WTC11 (cell line): ENCODE data around the gene ZFYVE16. TPM values are rescaled to one million over a fixed set of nuclear protein-coding genes. Genes with fewer than 3 reads are reported as not detected.

Experiments
- ATAC-seq: fragments of 200-7000 bp; cut with Tn5 transposase; 2 replicates; pipeline ENCODE4 v1.10.0; 2021; ENCODE audit warnings: mild to moderate bottlenecking, moderate library complexity
- Bru-seq: library from RNA; stranded (reverse); fragments of 400-500 nt; gene quantifications from one replicate; lab custom pipeline; 2021; lab: Mats Ljungman, UMichigan
- CTCF ChIA-PET: fragments of 300-600 bp; sonication (Branson Sonifier 250); formaldehyde crosslinking; loops from one replicate; lab custom pipeline; 2021; ENCODE audit warnings: antibody characterized with exemption; lab: Charles Lee
- POLR2A ChIA-PET: fragments of 350-600 bp; sonication (Branson Sonifier 250); formaldehyde crosslinking; loops from one replicate; lab custom pipeline; 2021; ENCODE audit warnings: antibody characterized with exemption; lab: Charles Lee
- DNase-seq: peaks from one replicate; pipeline ENCODE4 v3.0.0; 2021; ENCODE audit warnings: low spot score
- H3K27ac Mint-ChIP-seq: 2 replicates; pipeline ENCODE4 v1.8.0; 2021; ENCODE audit warnings: mixed read lengths
- H3K27me3 Mint-ChIP-seq: 2 replicates; pipeline ENCODE4 v1.8.0; 2021; ENCODE audit warnings: low read depth, mild to moderate bottlenecking, moderate library complexity, mixed read lengths
- H3K36me3 Mint-ChIP-seq: 2 replicates; pipeline ENCODE4 v1.8.0; 2021; ENCODE audit warnings: mixed read lengths
- H3K4me1 Mint-ChIP-seq: 2 replicates; pipeline ENCODE4 v1.8.0; 2022; ENCODE audit warnings: mixed read lengths
- H3K4me3 Mint-ChIP-seq: 2 replicates; pipeline ENCODE4 v1.8.0; 2021; ENCODE audit warnings: mild to moderate bottlenecking, moderate library complexity, mixed read lengths
- H3K9me3 Mint-ChIP-seq: 2 replicates; pipeline ENCODE4 v1.8.0; 2021; ENCODE audit warnings: mixed read lengths
- ARID4B ChIP-seq: sonication (generic); formaldehyde crosslinking; IDR thresholded peaks from 2 replicates; pipeline ENCODE4 v1.8.0; 2023; ENCODE audit warnings: missing genetic modification reagents, mild to moderate bottlenecking, borderline replicate concordance
- ATF2 ChIP-seq: sonication (generic); formaldehyde crosslinking; IDR thresholded peaks from 2 replicates; pipeline ENCODE4 v1.8.1; 2022; ENCODE audit warnings: low read depth, missing genetic modification reagents, borderline replicate concordance
- CDX4 ChIP-seq: fragments of 250-450 bp; sonication (Bioruptor Pico); IDR thresholded peaks from 2 replicates; pipeline ENCODE4 v1.9.0; 2021; ENCODE audit warnings: moderate library complexity, mild to moderate bottlenecking, inconsistent platforms, borderline replicate concordance
- CREB1 ChIP-seq: sonication (generic); formaldehyde crosslinking; IDR thresholded peaks from 2 replicates; pipeline ENCODE4 v1.8.0; 2023; ENCODE audit warnings: mild to moderate bottlenecking, missing genetic modification reagents
- E2F4 ChIP-seq: sonication (generic); formaldehyde crosslinking; IDR thresholded peaks from 2 replicates; pipeline ENCODE4 v1.8.1; 2022; ENCODE audit warnings: low read depth, mild to moderate bottlenecking, moderate library complexity, missing genetic modification reagents, borderline replicate concordance
- ETV6 ChIP-seq: sonication (generic); formaldehyde crosslinking; IDR thresholded peaks from 2 replicates; pipeline ENCODE4 v1.8.1; 2022; ENCODE audit warnings: mild to moderate bottlenecking, missing genetic modification reagents
- FOXP1 ChIP-seq: sonication (generic); formaldehyde crosslinking; IDR thresholded peaks from 2 replicates; pipeline ENCODE4 v1.8.0; 2022; ENCODE audit warnings: missing genetic modification reagents, mild to moderate bottlenecking, moderate library complexity, borderline replicate concordance
- GTF2I ChIP-seq: fragments of 250-450 bp; sonication (Bioruptor Pico); conservative IDR thresholded peaks from 2 replicates; pipeline ENCODE4 v1.4.0; 2021; ENCODE audit warnings: mild to moderate bottlenecking
- IRF1 ChIP-seq: sonication (generic); formaldehyde crosslinking; IDR thresholded peaks from 2 replicates; pipeline ENCODE4 v1.8.0; 2023; ENCODE audit warnings: missing genetic modification reagents
- JAZF1 ChIP-seq: fragments of 250-450 bp; sonication (Bioruptor Pico); IDR thresholded peaks from 2 replicates; pipeline ENCODE4 v1.9.0; 2021; ENCODE audit warnings: moderate library complexity, mild to moderate bottlenecking, inconsistent platforms
- MAX ChIP-seq: sonication (generic); formaldehyde crosslinking; IDR thresholded peaks from 2 replicates; pipeline ENCODE4 v1.8.0; 2022; ENCODE audit warnings: mild to moderate bottlenecking, missing genetic modification reagents
- MYBL2 ChIP-seq: sonication (generic); formaldehyde crosslinking; IDR thresholded peaks from 2 replicates; pipeline ENCODE4 v1.8.1; 2023; ENCODE audit warnings: mild to moderate bottlenecking, moderate library complexity, missing genetic modification reagents
- NFE2L1 ChIP-seq: sonication (generic); formaldehyde crosslinking; IDR thresholded peaks from 2 replicates; pipeline ENCODE4 v1.8.1; 2023; ENCODE audit warnings: missing genetic modification reagents
- NFYB ChIP-seq: sonication (generic); formaldehyde crosslinking; conservative IDR thresholded peaks from 2 replicates; pipeline ENCODE4 v1.8.0; 2022; ENCODE audit warnings: low read depth, missing genetic modification reagents
- NR3C1 ChIP-seq: sonication (generic); formaldehyde crosslinking; conservative IDR thresholded peaks from 2 replicates; pipeline ENCODE4 v1.8.1; 2023; ENCODE audit warnings: low read depth, mild to moderate bottlenecking, missing genetic modification reagents
- RELA ChIP-seq: sonication (generic); formaldehyde crosslinking; IDR thresholded peaks from 2 replicates; pipeline ENCODE4 v1.8.1; 2022; ENCODE audit warnings: missing genetic modification reagents, mild to moderate bottlenecking, borderline replicate concordance
- SMAD3 ChIP-seq: sonication (generic); formaldehyde crosslinking; IDR thresholded peaks from 2 replicates; pipeline ENCODE4 v1.8.0; 2022; ENCODE audit warnings: missing genetic modification reagents, mild to moderate bottlenecking, borderline replicate concordance
- TEAD1 ChIP-seq: sonication (generic); formaldehyde crosslinking; IDR thresholded peaks from 2 replicates; pipeline ENCODE4 v1.8.0; 2022; ENCODE audit warnings: mild to moderate bottlenecking, missing genetic modification reagents
- ZNF121 ChIP-seq: sonication (generic); formaldehyde crosslinking; IDR thresholded peaks from 2 replicates; pipeline ENCODE4 v1.8.0; 2023; ENCODE audit warnings: missing genetic modification reagents
- ZNF317 ChIP-seq: sonication (generic); formaldehyde crosslinking; IDR thresholded peaks from 2 replicates; pipeline ENCODE4 v1.8.1; 2023; ENCODE audit warnings: low read depth, mild to moderate bottlenecking, moderate library complexity, missing genetic modification reagents, borderline replicate concordance
- ZNF512 ChIP-seq: sonication (generic); formaldehyde crosslinking; IDR thresholded peaks from 2 replicates; pipeline ENCODE4 v1.8.1; 2022; ENCODE audit warnings: missing genetic modification reagents, borderline replicate concordance
- ZNF671 ChIP-seq: fragments of 250-450 bp; sonication (Bioruptor Pico); IDR thresholded peaks from 2 replicates; pipeline ENCODE4 v1.8.0; 2021; ENCODE audit warnings: mild to moderate bottlenecking
- ZSCAN18 ChIP-seq: fragments of 250-450 bp; sonication (Bioruptor Pico); IDR thresholded peaks from 2 replicates; pipeline ENCODE4 v2.1.2; 2022; ENCODE audit warnings: mild to moderate bottlenecking, moderate library complexity
- long read RNA-seq, 3 experiments: library from RNA in 1 of 3; library from capped mRNA in 1 of 3; library from polyadenylated mRNA in 1 of 3; unstranded in 2 of 3; stranded (forward) in 1 of 3; transcript quantifications; one replicate each; pipeline ENCODE4 v2.0.0, GENCODE V29; 2021
- total RNA-seq: library from RNA; stranded (reverse); gene quantifications from 3 replicates; pipeline ENCODE4 v1.2.3, GENCODE V29; 2021

The ZFYVE16 gene
- total RNA-seq (25.3 to 35.1 TPM (median 32.5 TPM) in 3 replicates), Bru-seq, nascent RNA (percentile 82 among the genes with signal in this experiment)
- long read RNA-seq, experiment 1, full-length matches to known transcripts = 20 of 55 reads
- long read RNA-seq, experiment 1, partial matches to known transcripts = 12 of 55 reads
- long read RNA-seq, experiment 1, other reads (novel, unspliced or antisense) = 23 of 55 reads
- long read RNA-seq, experiment 2, full-length matches to known transcripts = 4 of 31 reads
- long read RNA-seq, experiment 2, partial matches to known transcripts = 23 of 31 reads
- long read RNA-seq, experiment 2, other reads (novel, unspliced or antisense) = 4 of 31 reads
- long read RNA-seq, experiment 3, partial matches to known transcripts = 1 of 1 reads
- long read RNA-seq, experiment 3, other reads (novel, unspliced or antisense) = 0 of 1 reads

- H3K4me1 Mint-ChIP-seq = peaks cover 11% of the 10 kb centered on the region
- peak; percentile 94 for ATAC-seq
- ChIA-PET POLR2A (interaction anchor here (0.7 to 1.0 kb wide), 5 partner anchors 19 to 247 kb away, joined by 3 to 4 read pairs (median 3); partner anchors contain the start of gene ANKRD34B), CTCF (interaction anchor here (0.5 to 3.5 kb wide), 7 partner anchors 19 to 436 kb away, joined by 3 to 18 read pairs (median 3); no protein-coding TSS in a partner anchor)
- H3K9me3 Mint-ChIP-seq = no peaks in the 10 kb centered on the region
- H3K27me3 Mint-ChIP-seq = no peaks in the 10 kb centered on the region
- H3K36me3 Mint-ChIP-seq = peaks cover 11% of the 10 kb centered on the region
- DNase-seq = peak; percentile 98
- H3K27ac Mint-ChIP-seq = peak within 1 kb of the TSS; percentile 95
- peak within 1 kb of the TSS; percentile 95 for H3K4me3 Mint-ChIP-seq
- TF ChIP-seq ZNF671 (CRISPR knock-in tag) (no peak), NR3C1 (no peak), CDX4 (CRISPR knock-in tag) (no peak), E2F4 (CRISPR knock-in tag) (no peak), CREB1 (peak; percentile 26; the same call in 1 of the 2 replicates), GTF2I (CRISPR knock-in tag) (no peak), ZNF121 (CRISPR knock-in tag) (no peak), TEAD1 (CRISPR knock-in tag) (peak; percentile 65), NFE2L1 (no peak), MYBL2 (CRISPR knock-in tag) (peak; percentile 27; the same call in 1 of the 2 replicates), IRF1 (CRISPR knock-in tag) (no peak), RELA (no peak), FOXP1 (CRISPR knock-in tag) (0 out of 2 replicates have a peak, but pooled peaks have one; percentile 37), ZSCAN18 (CRISPR knock-in tag) (no peak), ARID4B (no peak), ETV6 (CRISPR knock-in tag) (peak; percentile 92), SMAD3 (CRISPR knock-in tag) (no peak), ZNF512 (no peak), JAZF1 (CRISPR knock-in tag) (no peak), ATF2 (CRISPR knock-in tag) (no peak), ZNF317 (no peak), NFYB (CRISPR knock-in tag) (no peak), MAX (CRISPR knock-in tag) (peak; percentile 14; the same call in 1 of the 2 replicates)
These were observed at the start of gene ZFYVE16 for GRCh38 chr5:80407735-80408483. ZFYVE16 (plus strand) TSS chr5:80408064; CDS start chr5:80434148, 26,084 bp downstream.
